Keratinocyte (primary cell): Measurements from ENCODE around the gene CA5A. TPM values are rescaled to one million over a fixed set of nuclear protein-coding genes. Genes with fewer than 3 reads are reported as not detected.
A peak's percentile ranks its signal among the peaks of the same experiment; 100 is the strongest.
"Not testable (repeated sequence)": the region's sequence is repeated elsewhere in the genome, so short reads cannot be mapped to it uniquely, and the experiment has no call there.

Experiments
- DNase-seq: peaks from one replicate; pipeline ENCODE4 v3.0.0-alpha.2; 2011; ENCODE audit warnings: low read depth, missing footprints, low spot score
- FAIRE-seq: peaks from 2 replicates; lab custom pipeline; 2011; peaks lifted over from hg19 to GRCh38; lab: Jason Lieb, UNC
- H2AFZ ChIP-seq: 2 replicates; pipeline ENCODE4 v1.6.0; 2012; ENCODE audit warnings: low read length, control low read depth, inconsistent platforms; ENCODE audit not compliant: control insufficient read depth
- H3K27ac ChIP-seq: 2 replicates; pipeline ENCODE4 v1.5.1; 2011; ENCODE audit warnings: low read length; ENCODE audit not compliant: control insufficient read depth, insufficient read depth
- H3K27me3 ChIP-seq: 3 replicates; pipeline ENCODE4 v1.6.0; 2011; ENCODE audit warnings: low read length; ENCODE audit not compliant: control insufficient read depth, insufficient read depth; ENCODE audit errors: extremely low read depth
- H3K36me3 ChIP-seq, 2 experiments: 2 replicates in 1 of 2; 3 replicates in 1 of 2; pipeline ENCODE4 v1.5.1; 2011; ENCODE audit warnings: low read length in 2 of 2, mild to moderate bottlenecking in 1 of 2; ENCODE audit not compliant: control insufficient read depth in 2 of 2, insufficient read depth in 2 of 2; ENCODE audit errors: extremely low read depth in 1 of 2
- H3K4me1 ChIP-seq: 3 replicates; pipeline ENCODE4 v1.5.1; 2011; ENCODE audit warnings: low read length; ENCODE audit not compliant: control insufficient read depth, insufficient read depth; ENCODE audit errors: extremely low read depth
- H3K4me2 ChIP-seq: 3 replicates; pipeline ENCODE4 v1.6.0; 2011; ENCODE audit warnings: low read depth, low read length; ENCODE audit not compliant: control insufficient read depth, insufficient read depth; ENCODE audit errors: extremely low read depth
- H3K4me3 ChIP-seq, 3 experiments: fragments of 200-600 bp in 1 of 3; sonication (generic) in 1 of 3; 2 replicates in 2 of 3; 3 replicates in 1 of 3; pipeline ENCODE4 v1.5.1; 2011 to 2016; ENCODE audit warnings: low read length in 3 of 3, mild to moderate bottlenecking in 3 of 3, control low read depth in 2 of 3, inconsistent platforms in 1 of 3, low read depth in 1 of 3, mixed read lengths in 1 of 3, mixed run types in 1 of 3, moderate library complexity in 1 of 3; ENCODE audit not compliant: control insufficient read depth in 2 of 3, insufficient read depth in 2 of 3; ENCODE audit errors: extremely low read depth in 1 of 3
- H3K79me2 ChIP-seq: 2 replicates; pipeline ENCODE4 v1.6.0; 2012; ENCODE audit warnings: low read length; ENCODE audit not compliant: control insufficient read depth, insufficient read depth
- H3K9ac ChIP-seq: 3 replicates; pipeline ENCODE4 v1.6.0; 2011; ENCODE audit warnings: low read length; ENCODE audit not compliant: control insufficient read depth, insufficient read depth; ENCODE audit errors: extremely low read depth
- H3K9me1 ChIP-seq: 3 replicates; pipeline ENCODE4 v1.6.0; 2011; ENCODE audit warnings: low read length; ENCODE audit not compliant: control insufficient read depth, insufficient read depth; ENCODE audit errors: extremely low read depth
- H3K9me3 ChIP-seq: 2 replicates; pipeline ENCODE4 v1.5.1; 2012; ENCODE audit warnings: low read depth, low read length; ENCODE audit not compliant: control insufficient read depth
- H4K20me1 ChIP-seq: 3 replicates; pipeline ENCODE4 v1.6.0; 2011; ENCODE audit warnings: low read length; ENCODE audit not compliant: control insufficient read depth, insufficient read depth; ENCODE audit errors: extremely low read depth
- EZH2 ChIP-seq: IDR thresholded peaks from one replicate; pipeline ENCODE4 v1.6.1; 2012; ENCODE audit warnings: inconsistent platforms, mild to moderate bottlenecking, low read length, moderate library complexity
- dilution Hi-C: fragments of 300-500 bp; cut with MboI; formaldehyde crosslinking; loops from one replicate; pipeline ENCODE4 v1.7.0; 2020; ENCODE audit warnings: low sequenced_read_pairs; ENCODE audit not compliant: extremely low pct_ligation_motif_present
- polyA plus RNA-seq, 5 experiments: library from polyadenylated mRNA; depleted of rRNA in 3 of 5; stranded (reverse) in 3 of 5; stranded (forward) in 1 of 5; unstranded in 1 of 5; fragments of >200 nt; gene quantifications; 1 replicate in 1 of 5; 2 replicates in 3 of 5; 3 replicates in 1 of 5; pipeline versions ENCODE4 v1.2.1 to v1.2.3, GENCODE V29; 2011 to 2012; ENCODE audit warnings: missing spikeins in 2 of 5, low read depth in 1 of 5, low replicate concordance in 1 of 5
- TF ChIP-seq, protein P1 (sequence below), 3 experiments: IDR thresholded peaks in 1 of 3; conservative IDR thresholded peaks in 1 of 3; optimal IDR thresholded peaks in 1 of 3; 2 replicates in 2 of 3; 3 replicates in 1 of 3; pipeline versions ENCODE3 to v1.5.1; 2011; ENCODE audit warnings: low read length in 3 of 3, mild to moderate bottlenecking in 3 of 3, moderate library complexity in 2 of 3, control low read depth in 1 of 3, inconsistent platforms in 1 of 3; ENCODE audit not compliant: insufficient read depth in 2 of 3; ENCODE audit errors: extremely low read depth in 1 of 3

CA5A gene
- polyA plus RNA-seq, 1 donor (not counting 4 experiments of a cell fraction or from before 2014, with no cell fraction given) = not detected

- Histone ChIP-seq H4K20me1 (peaks cover 59% of the 10 kb centered on the region), H3K9ac (peak overlapping the region; percentile 70), H3K4me1 (peaks cover 36% of the 10 kb centered on the region), H3K27ac (peak overlapping the region; percentile 26), H3K4me3 (peak overlapping the region in 2 of 3 experiments; percentile 46 to 67), H3K27me3 (no peaks in the 10 kb centered on the region), H2AFZ (no peak overlapping the region), H3K9me3 (no peaks in the 10 kb centered on the region), H3K4me2 (peak overlapping the region; percentile 88), H3K79me2 (peaks cover 91% of the 10 kb centered on the region), H3K9me1 (no peaks in the 10 kb centered on the region), H3K36me3 (peaks cover 5 to 19% of the 10 kb centered on the region in 2 experiments)
- TF ChIP-seq, protein P1, sequence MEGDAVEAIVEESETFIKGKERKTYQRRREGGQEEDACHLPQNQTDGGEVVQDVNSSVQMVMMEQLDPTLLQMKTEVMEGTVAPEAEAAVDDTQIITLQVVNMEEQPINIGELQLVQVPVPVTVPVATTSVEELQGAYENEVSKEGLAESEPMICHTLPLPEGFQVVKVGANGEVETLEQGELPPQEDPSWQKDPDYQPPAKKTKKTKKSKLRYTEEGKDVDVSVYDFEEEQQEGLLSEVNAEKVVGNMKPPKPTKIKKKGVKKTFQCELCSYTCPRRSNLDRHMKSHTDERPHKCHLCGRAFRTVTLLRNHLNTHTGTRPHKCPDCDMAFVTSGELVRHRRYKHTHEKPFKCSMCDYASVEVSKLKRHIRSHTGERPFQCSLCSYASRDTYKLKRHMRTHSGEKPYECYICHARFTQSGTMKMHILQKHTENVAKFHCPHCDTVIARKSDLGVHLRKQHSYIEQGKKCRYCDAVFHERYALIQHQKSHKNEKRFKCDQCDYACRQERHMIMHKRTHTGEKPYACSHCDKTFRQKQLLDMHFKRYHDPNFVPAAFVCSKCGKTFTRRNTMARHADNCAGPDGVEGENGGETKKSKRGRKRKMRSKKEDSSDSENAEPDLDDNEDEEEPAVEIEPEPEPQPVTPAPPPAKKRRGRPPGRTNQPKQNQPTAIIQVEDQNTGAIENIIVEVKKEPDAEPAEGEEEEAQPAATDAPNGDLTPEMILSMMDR (optimal IDR thresholded peaks at IDR 0.05 in 1 of 3, IDR thresholded peaks at IDR 0.05 in 1 of 3, conservative IDR thresholded peaks at IDR 0.05 in 1 of 3; ENCODE audit: extremely low read depth in 1 of 3, insufficient read depth in 2 of 3, low read length in 3 of 3) = no peak
- no peak for TF ChIP-seq EZH2
- dilution Hi-C loops = no loop called here
- DNase-seq = no peak
- no peak for FAIRE-seq
Measured at GRCh38 chr16:87864331-87864989, 71.9 kb downstream of the CA5A start.

DNA sequence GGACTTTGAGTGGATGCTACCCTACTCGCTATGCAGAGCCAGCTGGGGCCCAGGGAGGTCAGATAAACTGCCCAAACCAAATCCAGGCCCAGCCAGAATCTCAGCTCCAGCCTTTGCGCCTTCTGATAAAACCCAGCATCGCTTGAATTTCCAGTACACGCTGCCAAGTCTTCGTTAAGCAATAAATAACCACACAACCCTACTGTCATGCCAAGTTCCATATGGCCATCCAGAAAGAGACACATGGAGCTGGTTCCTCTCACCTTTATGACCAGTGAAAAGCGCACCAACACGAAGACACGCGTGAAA, 73.0 kb downstream of the CA5A start:
- H3K27me3 ChIP-seq, H3K9me1 ChIP-seq, FAIRE-seq, H2AFZ ChIP-seq, DNase-seq, dilution Hi-C loops, H3K9me3 ChIP-seq: not testable (repeated sequence)
- Histone ChIP-seq H4K20me1 (peaks cover 65% of the 10 kb centered on the region), H3K4me2 (peak overlapping the region; percentile 71), H3K9ac (peak overlapping the region; percentile 56), H3K4me3 (peak overlapping the region in 1 of 3 experiments; percentile 51), H3K4me1 (peaks cover 39% of the 10 kb centered on the region), H3K36me3 (peaks cover 8 to 21% of the 10 kb centered on the region in 2 experiments), H3K79me2 (peaks cover 93% of the 10 kb centered on the region), H3K27ac (peak overlapping the region; percentile 31)

- peak overlapping the region; percentile 71 for H3K4me2 ChIP-seq
Measured at GRCh38 chr16:87862597-87863326, 73.6 kb downstream of the CA5A start.

GRCh38 chr16:87861300-87862099, 74.8 kb downstream of the CA5A start:
- H3K9me1 ChIP-seq, H3K27me3 ChIP-seq, H3K4me3 ChIP-seq, FAIRE-seq, dilution Hi-C loops, H3K9ac ChIP-seq, H2AFZ ChIP-seq, H3K27ac ChIP-seq, H3K9me3 ChIP-seq, DNase-seq: not testable (repeated sequence)
- peaks cover 76% of the 10 kb centered on the region for H4K20me1 ChIP-seq
- peak overlapping the region; percentile 32 for H3K4me2 ChIP-seq
- peaks cover 9 to 27% of the 10 kb centered on the region in 2 experiments for H3K36me3 ChIP-seq
- H3K4me1 ChIP-seq = peaks cover 56% of the 10 kb centered on the region
- peaks cover 95% of the 10 kb centered on the region for H3K79me2 ChIP-seq

More at GRCh38 chr16:87862597-87863326, 73.6 kb downstream of the CA5A start:
- H3K27me3 ChIP-seq, H3K9me1 ChIP-seq, H3K9me3 ChIP-seq, DNase-seq, H2AFZ ChIP-seq, FAIRE-seq, dilution Hi-C loops: not testable (repeated sequence)
- Histone ChIP-seq H3K4me3 (peak overlapping the region in 1 of 3 experiments; percentile 34), H3K9ac (peak overlapping the region; percentile 56), H3K36me3 (peaks cover 9 to 26% of the 10 kb centered on the region in 2 experiments), H4K20me1 (peaks cover 71% of the 10 kb centered on the region), H3K79me2 (peaks cover 94% of the 10 kb centered on the region), H3K4me1 (peaks cover 44% of the 10 kb centered on the region), H3K27ac (peak overlapping the region; percentile 31)
